Measurements from ENCODE around the gene ZIC2. TPM values are rescaled to one million over a fixed set of nuclear protein-coding genes. Genes with fewer than 3 reads are reported as not detected.

ZIC2 gene
- total and polyA plus RNA-seq, 8 donors: not detected

- 24 to 35% (median 31%) methylated on average over 15 of the region's 15 CpGs for WGBS, 5 donors
- H3K4me1 ChIP-seq: peaks cover 22 to 52% (median 48%) of the 10 kb centered on the region in 4 donors
- no peak overlapping the region for H3K27ac ChIP-seq
- peaks cover 0 to 41% (median 10%) of the 10 kb centered on the region in 4 donors for H3K9me3 ChIP-seq
- intact Hi-C loops (cut with DNase I; ENCODE audit: low total_unique reads): no loop called here
- TF ChIP-seq CTCF (IDR thresholded peaks at IDR 0.05) (no peak), EP300 (IDR thresholded peaks at IDR 0.05) (no peak), POLR2A (IDR thresholded peaks at IDR 0.05) (no peak), POLR2AphosphoS5 (IDR thresholded peaks at IDR 0.05) (no peak)
- peaks cover 81 to 100% (median 99%) of the 10 kb centered on the region in 3 donors for H3K27me3 ChIP-seq
- no peaks in the 10 kb centered on the region for H3K36me3 ChIP-seq
- no peak overlapping the region for H3K4me3 ChIP-seq
- peak in 1 of 2 donors; percentile 24 for DNase-seq
Observed at GRCh38 chr13:99985886-99986527, 4.4 kb downstream of the ZIC2 start.

GRCh38 chr13:99986741-99987140 lies 5.2 kb downstream of the ZIC2 start:
- peaks cover 82 to 100% (median 99%) of the 10 kb centered on the region in 3 donors for H3K27me3 ChIP-seq
- H3K27ac ChIP-seq: no peak overlapping the region
- TF ChIP-seq POLR2AphosphoS5 (IDR thresholded peaks at IDR 0.05) (no peak), EP300 (IDR thresholded peaks at IDR 0.05) (no peak), CTCF (IDR thresholded peaks at IDR 0.05) (no peak), POLR2A (IDR thresholded peaks at IDR 0.05) (no peak)
- intact Hi-C loops (cut with DNase I; ENCODE audit: low total_unique reads): no loop called here
- peak in 1 of 2 donors; percentile 10 for DNase-seq
- peaks cover 0 to 47% (median 10%) of the 10 kb centered on the region in 4 donors for H3K9me3 ChIP-seq
- peaks cover 15 to 52% (median 45%) of the 10 kb centered on the region in 4 donors for H3K4me1 ChIP-seq
- no peak overlapping the region for H3K4me3 ChIP-seq
- 32 to 38% (median 35%) methylated on average over 8 of the region's 8 CpGs for WGBS, 5 donors
- H3K36me3 ChIP-seq: no peaks in the 10 kb centered on the region

DNA sequence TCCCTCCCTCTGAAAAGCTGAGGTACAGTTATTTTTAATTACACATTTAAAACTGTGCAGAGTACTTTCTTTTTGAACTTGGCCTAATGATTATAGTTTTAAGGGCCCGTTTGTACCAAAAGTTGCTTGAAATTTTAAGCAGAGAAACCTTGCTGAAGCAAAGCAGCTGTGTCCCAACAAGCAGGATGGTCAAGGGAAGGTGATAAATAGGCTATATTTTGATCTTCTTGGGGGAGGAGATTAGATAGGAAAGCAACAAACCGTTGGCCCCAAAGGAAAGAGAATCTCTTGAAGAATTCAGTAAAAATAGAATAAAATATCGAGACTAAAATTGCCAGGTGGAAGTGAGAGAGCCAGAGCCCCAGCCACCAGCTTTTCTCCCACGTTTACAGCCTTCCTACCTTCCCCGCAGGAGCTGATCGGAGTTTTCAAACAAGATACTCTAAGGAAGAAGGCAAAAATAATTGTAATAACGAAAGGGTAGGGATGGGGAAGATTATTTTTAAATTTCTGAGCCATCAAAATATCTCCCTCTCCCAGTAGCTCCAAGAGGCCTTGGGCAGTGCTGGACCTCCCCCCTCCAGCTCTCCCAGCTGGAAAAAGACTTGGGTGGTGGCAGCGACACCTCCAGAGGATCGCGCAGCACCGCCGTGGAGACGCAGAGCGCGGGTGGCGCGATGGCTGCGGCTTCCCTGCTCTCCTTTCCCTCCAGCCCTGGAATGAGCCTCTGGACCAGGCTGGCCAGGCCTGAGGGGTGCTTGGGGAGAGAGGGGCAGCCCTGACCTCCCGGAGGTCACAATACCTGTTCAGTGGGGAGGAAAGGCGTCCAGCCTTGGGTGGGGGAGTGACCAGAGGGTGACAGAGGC lies 5.8 kb downstream of the ZIC2 start:
- peaks cover 8 to 47% (median 39%) of the 10 kb centered on the region in 4 donors for H3K4me1 ChIP-seq
- H3K27me3 ChIP-seq: peaks cover 84 to 100% (median 99%) of the 10 kb centered on the region in 3 donors
- peaks cover 0 to 46% (median 10%) of the 10 kb centered on the region in 4 donors for H3K9me3 ChIP-seq
- TF ChIP-seq CTCF (IDR thresholded peaks at IDR 0.05) (no peak), POLR2A (IDR thresholded peaks at IDR 0.05) (no peak), POLR2AphosphoS5 (IDR thresholded peaks at IDR 0.05) (no peak), EP300 (IDR thresholded peaks at IDR 0.05) (no peak)
- DNase-seq: peak in 1 of 2 donors; percentile 14
- no peak overlapping the region for H3K4me3 ChIP-seq
- WGBS, 5 donors: 8 to 29% (median 20%) methylated on average over 19 to 20 of the region's 20 CpGs
- H3K27ac ChIP-seq: no peak overlapping the region
- intact Hi-C loops (cut with DNase I; ENCODE audit: low total_unique reads): no loop called here
- H3K36me3 ChIP-seq: no peaks in the 10 kb centered on the region

GRCh38 chr13:99988529-99989275 lies 7.1 kb downstream of the ZIC2 start:
- WGBS, 5 donors: 7 to 12% (median 10%) methylated on average over 31 to 43 of the region's 43 CpGs
- H3K4me1 ChIP-seq: peaks cover 7 to 39% (median 32%) of the 10 kb centered on the region in 4 donors
- peaks cover 0 to 33% (median 3%) of the 10 kb centered on the region in 4 donors for H3K9me3 ChIP-seq
- H3K27ac ChIP-seq: no peak overlapping the region
- peak in 1 of 2 donors; percentile 13 for DNase-seq
- no peaks in the 10 kb centered on the region for H3K36me3 ChIP-seq
- no peak overlapping the region for H3K4me3 ChIP-seq
- peaks cover 73 to 100% (median 99%) of the 10 kb centered on the region in 3 donors for H3K27me3 ChIP-seq
- TF ChIP-seq EP300 (IDR thresholded peaks at IDR 0.05) (no peak), POLR2AphosphoS5 (IDR thresholded peaks at IDR 0.05) (no peak), POLR2A (IDR thresholded peaks at IDR 0.05) (no peak), CTCF (IDR thresholded peaks at IDR 0.05) (no peak)
- intact Hi-C loops (cut with DNase I; ENCODE audit: low total_unique reads): no loop called here

Measured in stomach (tissue), 9 donors.